ENCODE results near the gene FBLN2.

The FBLN2 gene

DNA sequence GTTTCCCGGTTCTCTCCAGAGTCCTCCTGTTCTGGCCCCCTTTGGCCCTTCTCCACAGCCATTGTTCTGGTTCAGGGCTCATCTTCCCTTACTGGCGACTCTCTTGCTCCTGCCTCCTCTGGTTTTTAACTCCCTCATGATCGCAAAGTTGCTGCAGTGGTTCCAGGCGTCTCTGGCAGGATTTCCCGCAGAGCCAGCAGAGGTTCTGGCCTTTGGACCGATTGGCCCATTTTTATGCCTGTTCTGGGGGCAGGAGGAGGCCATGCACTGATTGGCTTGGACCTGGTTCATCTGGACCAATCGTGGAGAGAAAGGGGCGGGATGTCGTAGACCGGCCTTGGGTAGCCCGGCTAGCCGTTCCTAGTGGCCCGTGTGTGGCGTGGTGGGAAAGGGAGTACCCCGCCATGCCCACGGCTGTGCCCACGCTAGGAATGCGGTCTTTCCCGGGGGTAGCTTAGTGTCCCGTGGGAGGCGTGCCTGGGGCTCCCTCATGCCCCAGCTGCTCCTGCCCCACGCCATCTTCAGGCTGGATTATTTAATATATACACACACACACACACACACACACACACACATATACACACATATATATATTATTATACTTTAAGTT lies 113.4 kb downstream of the FBLN2 start:
- TF ChIP-seq REST (IDR thresholded peaks at IDR 0.05; ENCODE audit: low read depth) = no peak
- no peak for TF ChIP-seq CREB1 (IDR thresholded peaks at IDR 0.05; ENCODE audit: low read depth)
- TF ChIP-seq YY1 (IDR thresholded peaks at IDR 0.05; ENCODE audit: low read depth) = no peak
- no peak for TF ChIP-seq TEAD4 (IDR thresholded peaks at IDR 0.05)
- no peak for TF ChIP-seq NFIC (IDR thresholded peaks at IDR 0.05)
- no peak for TF ChIP-seq ZBTB7A (IDR thresholded peaks at IDR 0.05; ENCODE audit: low read depth)
- no peak for TF ChIP-seq MAX (IDR thresholded peaks at IDR 0.05)
- TF ChIP-seq TAF1 (IDR thresholded peaks at IDR 0.05; ENCODE audit: low read depth) = no peak
- TF ChIP-seq, protein P1, sequence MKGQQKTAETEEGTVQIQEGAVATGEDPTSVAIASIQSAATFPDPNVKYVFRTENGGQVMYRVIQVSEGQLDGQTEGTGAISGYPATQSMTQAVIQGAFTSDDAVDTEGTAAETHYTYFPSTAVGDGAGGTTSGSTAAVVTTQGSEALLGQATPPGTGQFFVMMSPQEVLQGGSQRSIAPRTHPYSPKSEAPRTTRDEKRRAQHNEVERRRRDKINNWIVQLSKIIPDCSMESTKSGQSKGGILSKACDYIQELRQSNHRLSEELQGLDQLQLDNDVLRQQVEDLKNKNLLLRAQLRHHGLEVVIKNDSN (IDR thresholded peaks at IDR 0.05) = no peak
- no peak for TF ChIP-seq FOXM1 (IDR thresholded peaks at IDR 0.05; ENCODE audit: borderline replicate concordance, low read depth)
- no peak for TF ChIP-seq RAD21 (IDR thresholded peaks at IDR 0.05; ENCODE audit: low read depth)

GRCh38 chr3:13663781-13664535 lies 115.0 kb downstream of the FBLN2 start:
- no peak for TF ChIP-seq NFIC (IDR thresholded peaks at IDR 0.05)
- no peak for TF ChIP-seq FOXM1 (IDR thresholded peaks at IDR 0.05; ENCODE audit: borderline replicate concordance, low read depth)
- TF ChIP-seq TCF12 (IDR thresholded peaks at IDR 0.05; ENCODE audit: low read depth) = no peak
- TF ChIP-seq EP300 (IDR thresholded peaks at IDR 0.05; ENCODE audit: borderline replicate concordance) = no peak
- TF ChIP-seq, protein P1 (IDR thresholded peaks at IDR 0.05) = no peak
- TF ChIP-seq TAF1 (IDR thresholded peaks at IDR 0.05; ENCODE audit: low read depth) = no peak
- TF ChIP-seq REST (IDR thresholded peaks at IDR 0.05; ENCODE audit: low read depth) = no peak
- TF ChIP-seq EGR1 (IDR thresholded peaks at IDR 0.05) = no peak
- TF ChIP-seq RAD21 (IDR thresholded peaks at IDR 0.05; ENCODE audit: low read depth) = no peak
- TF ChIP-seq CREB1 (IDR thresholded peaks at IDR 0.05; ENCODE audit: low read depth) = no peak
- TF ChIP-seq CEBPB (IDR thresholded peaks at IDR 0.05) = no peak
- TF ChIP-seq YY1 (IDR thresholded peaks at IDR 0.05; ENCODE audit: low read depth) = no peak

GRCh38 chr3:13665582-13666226 lies 116.8 kb downstream of the FBLN2 start:
- TF ChIP-seq TAF1 (IDR thresholded peaks at IDR 0.05; ENCODE audit: low read depth) (no peak), RAD21 (IDR thresholded peaks at IDR 0.05; ENCODE audit: low read depth) (no peak), TCF12 (IDR thresholded peaks at IDR 0.05; ENCODE audit: low read depth) (peak; percentile 92), CREB1 (IDR thresholded peaks at IDR 0.05; ENCODE audit: low read depth) (no peak), TEAD4 (IDR thresholded peaks at IDR 0.05) (peak; percentile 64), MAX (IDR thresholded peaks at IDR 0.05) (peak; percentile 38; the same call in 1 of the 2 replicates), EP300 (IDR thresholded peaks at IDR 0.05; ENCODE audit: borderline replicate concordance) (peak; percentile 95), REST (IDR thresholded peaks at IDR 0.05; ENCODE audit: low read depth) (no peak), EGR1 (IDR thresholded peaks at IDR 0.05) (peak; percentile 67), FOXM1 (IDR thresholded peaks at IDR 0.05; ENCODE audit: borderline replicate concordance, low read depth) (peak; percentile 86), NFIC (IDR thresholded peaks at IDR 0.05) (peak; percentile 95), YY1 (IDR thresholded peaks at IDR 0.05; ENCODE audit: low read depth) (no peak)
- TF ChIP-seq, protein P1 (IDR thresholded peaks at IDR 0.05) = no peak
